GM23248 (cell line): ENCODE results near the gene SEC11A. TPM values are rescaled to one million over a fixed set of nuclear protein-coding genes. Genes with fewer than 3 reads are reported as not detected.
A peak's percentile ranks its signal among the peaks of the same experiment; 100 is the strongest.
"Not testable (repeated sequence)": the region's sequence is repeated elsewhere in the genome, so short reads cannot be mapped to it uniquely, and the experiment has no call there.

Experiments
- DNase-seq: peaks from one replicate; pipeline ENCODE4 v3.0.0-alpha.2; 2015
- H2AFZ ChIP-seq: fragments of 200-600 bp; sonication (generic); 2 replicates; pipeline ENCODE4 v1.6.1; 2016; ENCODE audit warnings: antibody characterized with exemption
- H3F3A ChIP-seq: fragments of 200-600 bp; sonication (generic); 2 replicates; pipeline ENCODE4 v1.6.1; 2016; ENCODE audit warnings: mild to moderate bottlenecking, antibody characterized with exemption, mixed run types; ENCODE audit not compliant: insufficient read depth
- H3K27ac ChIP-seq: fragments of 200-600 bp; sonication (generic); 2 replicates; pipeline ENCODE4 v1.5.1; 2016; ENCODE audit warnings: mild to moderate bottlenecking
- H3K27me3 ChIP-seq: fragments of 200-600 bp; sonication (generic); replicated peaks from 2 replicates; pipeline ENCODE4 v1.6.1; 2016; ENCODE audit warnings: mild to moderate bottlenecking; ENCODE audit not compliant: insufficient read depth
- H3K36me3 ChIP-seq: fragments of 200-600 bp; sonication (generic); 2 replicates; pipeline ENCODE4 v1.6.1; 2016; ENCODE audit warnings: low read depth, mild to moderate bottlenecking
- H3K4me1 ChIP-seq: fragments of 200-600 bp; sonication (generic); 2 replicates; pipeline ENCODE4 v1.6.1; 2016; ENCODE audit warnings: mild to moderate bottlenecking; ENCODE audit not compliant: insufficient read depth
- H3K4me2 ChIP-seq: fragments of 200-600 bp; sonication (generic); one replicate; pipeline ENCODE4 v1.6.1; 2016; ENCODE audit warnings: mild to moderate bottlenecking; ENCODE audit not compliant: unreplicated experiment
- H3K4me3 ChIP-seq: fragments of 200-600 bp; sonication (generic); 2 replicates; pipeline ENCODE4 v1.5.1; 2016; ENCODE audit warnings: mild to moderate bottlenecking
- H3K79me2 ChIP-seq: fragments of 200-600 bp; sonication (generic); 2 replicates; pipeline ENCODE4 v1.6.1; 2016; ENCODE audit warnings: mild to moderate bottlenecking; ENCODE audit not compliant: insufficient read depth
- H3K9ac ChIP-seq: fragments of 200-600 bp; sonication (generic); 2 replicates; pipeline ENCODE4 v1.6.1; 2016; ENCODE audit warnings: mild to moderate bottlenecking
- H3K9me2 ChIP-seq: fragments of 200-600 bp; sonication (generic); 2 replicates; pipeline ENCODE4 v1.6.1; 2016; ENCODE audit warnings: mixed run types, mild to moderate bottlenecking, moderate library complexity; ENCODE audit not compliant: insufficient read depth
- H3K9me3 ChIP-seq: fragments of 200-600 bp; sonication (generic); one replicate; pipeline ENCODE4 v1.6.1; 2017; ENCODE audit warnings: low read depth
- H4K20me1 ChIP-seq: fragments of 200-600 bp; sonication (generic); 2 replicates; pipeline ENCODE4 v1.6.0; 2016; ENCODE audit not compliant: insufficient read depth
- EZH2 ChIP-seq: fragments of 200-600 bp; sonication (generic); IDR thresholded peaks from 2 replicates; pipeline ENCODE4 v1.6.1; 2018; ENCODE audit warnings: antibody characterized with exemption, mild to moderate bottlenecking; ENCODE audit not compliant: insufficient read depth, poor library complexity, severe bottlenecking
- EZH2phosphoT487 ChIP-seq: fragments of 200-600 bp; sonication (generic); IDR thresholded peaks from 2 replicates; pipeline ENCODE4 v1.6.1; 2018; ENCODE audit warnings: antibody characterized with exemption, moderate library complexity, mild to moderate bottlenecking, low read depth; ENCODE audit not compliant: insufficient read depth
- WGBS, 2 experiments: methylation state at CpG; one replicate each; pipeline ENCODE4 v1.1.6; 2015 to 2017; ENCODE audit warnings: low lambda C conversion rate in 2 of 2, low coverage in 1 of 2; ENCODE audit errors: missing lambda C conversion rate in 2 of 2; 5-methylcytosine and 5-hydroxymethylcytosine counted together
- in situ Hi-C: fragments of 300-500 bp; cut with MboI; formaldehyde crosslinking; loops from 2 replicates; pipeline ENCODE4 v1.15.0; 2020
- polyA plus RNA-seq: library from polyadenylated mRNA; unstranded; fragments of >200 nt; fragmentation: Nextera tagmentation; extraction: Ambion mirVana; gene quantifications from 2 replicates; pipeline ENCODE4 v1.2.1, GENCODE V29; 2016
- total RNA-seq: library from RNA; depleted of rRNA; stranded (reverse); fragments of >200 nt; shearing (Covaris generic); gene quantifications from 2 replicates; pipeline ENCODE4 v1.2.3, GENCODE V29; 2014

Gene SEC11A
- total and polyA plus RNA-seq, 2 experiments from 2014 or later = 217 to 223 TPM

DNA sequence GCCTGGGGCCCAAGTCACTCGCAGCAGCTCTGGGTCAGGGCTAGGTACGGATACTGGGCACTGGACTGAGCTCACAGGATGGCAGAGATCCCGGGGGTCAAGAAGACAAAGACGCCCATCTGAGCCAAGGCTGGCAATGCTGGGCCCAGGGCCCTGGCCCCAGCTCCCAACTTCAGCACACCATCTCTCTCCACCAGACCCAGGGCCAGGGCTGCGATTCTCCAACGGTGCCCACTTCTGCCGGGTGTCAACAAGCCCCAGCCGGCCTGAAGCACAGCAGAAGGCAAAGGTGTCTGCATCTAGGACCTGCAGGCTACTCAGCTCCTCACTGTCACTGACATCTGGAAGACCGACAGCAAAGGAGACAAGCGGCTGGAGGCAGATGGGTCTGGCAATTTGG, 70.4 kb downstream of the SEC11A start:
- no peaks in the 10 kb centered on the region for H3K27me3 ChIP-seq
- H3K4me2 ChIP-seq = no peak overlapping the region
- in situ Hi-C loops = no loop called here
- no peak overlapping the region for H2AFZ ChIP-seq
- H3K36me3 ChIP-seq = peaks cover 59% of the 10 kb centered on the region; the same call in 1 of the 2 replicates
- 74 to 75% methylated on average over 10 of the region's 10 CpGs for WGBS, 2 experiments
- no peak overlapping the region for H3K9ac ChIP-seq
- H3K4me3 ChIP-seq = no peak overlapping the region
- H3K27ac ChIP-seq = no peak overlapping the region
- no peaks in the 10 kb centered on the region for H4K20me1 ChIP-seq
- DNase-seq = no peak
- H3K9me3 ChIP-seq = no peaks in the 10 kb centered on the region
- H3K79me2 ChIP-seq = peaks cover 11% of the 10 kb centered on the region; the same call in 1 of the 2 replicates
- H3F3A ChIP-seq = peaks cover 6% of the 10 kb centered on the region; the same call in 1 of the 2 replicates
- no peaks in the 10 kb centered on the region for H3K9me2 ChIP-seq
- no peak for TF ChIP-seq EZH2
- TF ChIP-seq EZH2phosphoT487 = no peak
- peaks cover 10% of the 10 kb centered on the region for H3K4me1 ChIP-seq

DNA sequence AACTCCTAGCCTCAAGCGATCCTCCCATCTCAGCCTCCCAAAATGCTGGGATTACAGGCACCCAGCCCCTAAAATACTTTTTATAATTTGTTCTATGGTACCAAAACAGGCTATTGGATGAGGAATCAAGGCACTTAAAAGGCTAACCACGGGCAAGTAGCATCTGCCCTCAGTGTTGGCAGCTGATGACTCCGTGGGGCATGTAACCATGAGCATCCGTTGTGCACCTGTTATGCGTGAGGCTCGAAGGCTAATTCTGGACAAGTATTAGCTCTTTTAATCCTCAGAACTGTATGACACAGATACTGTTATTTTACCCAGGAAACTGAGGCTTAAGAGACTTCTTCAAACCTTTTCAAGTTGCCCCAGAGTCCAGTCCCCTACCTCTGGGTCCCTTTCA, 72.1 kb downstream of the SEC11A start:
- no peak overlapping the region for H2AFZ ChIP-seq
- H3K4me2 ChIP-seq = no peak overlapping the region
- H3K36me3 ChIP-seq = peaks cover 59% of the 10 kb centered on the region; the same call in 1 of the 2 replicates
- H3K4me3 ChIP-seq = no peak overlapping the region
- WGBS, 2 experiments = 74 to 85% methylated on average over 6 of the region's 6 CpGs
- H3K27me3 ChIP-seq = no peaks in the 10 kb centered on the region
- TF ChIP-seq EZH2phosphoT487 (no peak), EZH2 (no peak)
- peaks cover 3% of the 10 kb centered on the region; the same call in 1 of the 2 replicates for H3F3A ChIP-seq
- no peak overlapping the region for H3K9ac ChIP-seq
- H3K79me2 ChIP-seq = no peaks in the 10 kb centered on the region
- no peaks in the 10 kb centered on the region for H3K9me3 ChIP-seq
- no peak overlapping the region for H3K27ac ChIP-seq
- DNase-seq = no peak
- in situ Hi-C loops = no loop called here
- H3K9me2 ChIP-seq = no peaks in the 10 kb centered on the region
- H4K20me1 ChIP-seq = no peaks in the 10 kb centered on the region
- peaks cover 3% of the 10 kb centered on the region for H3K4me1 ChIP-seq

DNA sequence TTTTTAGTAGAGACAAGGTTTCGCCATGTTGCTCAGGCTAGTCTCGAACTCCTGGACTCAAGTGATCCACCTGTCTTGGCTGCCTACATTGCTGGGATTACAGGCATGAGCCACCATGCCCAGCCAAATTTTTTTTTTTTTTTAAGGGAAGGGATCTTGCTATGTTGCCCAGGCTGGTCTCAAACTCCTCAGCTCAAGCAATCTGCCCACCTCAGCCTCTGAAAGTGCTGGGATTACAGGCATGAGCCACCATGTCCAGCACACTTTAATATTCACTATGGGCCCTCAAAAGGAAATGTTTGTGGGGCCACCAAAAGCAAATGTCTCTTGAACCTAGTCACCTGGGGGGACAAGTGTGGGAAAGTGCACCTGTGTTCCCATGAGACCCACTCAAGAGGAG, 73.3 kb downstream of the SEC11A start:
- peaks cover 47% of the 10 kb centered on the region; the same call in 1 of the 2 replicates for H3K36me3 ChIP-seq
- not testable (repeated sequence) for H3K4me3 ChIP-seq
- 50% methylated on average over 2 of the region's 2 CpGs for WGBS, 2 experiments

DNA sequence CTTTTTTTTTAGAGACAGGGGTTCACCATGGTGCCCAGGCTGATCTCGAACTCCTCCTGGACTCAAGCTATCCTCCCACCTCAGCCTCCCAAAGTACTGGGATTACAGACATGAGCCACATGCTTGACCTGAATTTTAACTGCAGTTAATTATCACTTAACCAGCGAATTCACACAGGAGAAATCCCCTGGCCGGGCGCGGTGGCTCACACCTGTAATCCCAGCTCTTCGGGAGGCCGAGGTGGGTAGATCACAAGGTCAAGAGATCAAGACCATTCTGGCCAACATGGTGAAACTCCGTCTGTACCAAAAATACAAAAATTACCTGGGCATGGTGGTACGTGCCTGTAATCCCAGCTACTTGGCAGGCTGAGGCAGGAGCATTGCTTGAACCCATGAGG, 74.1 kb downstream of the SEC11A start:
- H3K9me3 ChIP-seq, H3K79me2 ChIP-seq, H3K4me2 ChIP-seq, H2AFZ ChIP-seq, H3F3A ChIP-seq, H3K27ac ChIP-seq, H4K20me1 ChIP-seq, H3K9ac ChIP-seq, H3K27me3 ChIP-seq, H3K4me1 ChIP-seq, in situ Hi-C loops, DNase-seq, H3K4me3 ChIP-seq, H3K9me2 ChIP-seq: not testable (repeated sequence)
- H3K36me3 ChIP-seq = peaks cover 44% of the 10 kb centered on the region; the same call in 1 of the 2 replicates
- WGBS, 2 experiments = 95 to 97% methylated on average over 9 of the region's 9 CpGs

More for the DNA sequence above, 73.3 kb downstream of the SEC11A start:
- H3K9me2 ChIP-seq, H3K27ac ChIP-seq, H3K4me1 ChIP-seq, in situ Hi-C loops, DNase-seq, H2AFZ ChIP-seq, H3K27me3 ChIP-seq, H3F3A ChIP-seq, H3K9ac ChIP-seq, H3K79me2 ChIP-seq, H4K20me1 ChIP-seq, H3K9me3 ChIP-seq, H3K4me2 ChIP-seq: not testable (repeated sequence)

DNA sequence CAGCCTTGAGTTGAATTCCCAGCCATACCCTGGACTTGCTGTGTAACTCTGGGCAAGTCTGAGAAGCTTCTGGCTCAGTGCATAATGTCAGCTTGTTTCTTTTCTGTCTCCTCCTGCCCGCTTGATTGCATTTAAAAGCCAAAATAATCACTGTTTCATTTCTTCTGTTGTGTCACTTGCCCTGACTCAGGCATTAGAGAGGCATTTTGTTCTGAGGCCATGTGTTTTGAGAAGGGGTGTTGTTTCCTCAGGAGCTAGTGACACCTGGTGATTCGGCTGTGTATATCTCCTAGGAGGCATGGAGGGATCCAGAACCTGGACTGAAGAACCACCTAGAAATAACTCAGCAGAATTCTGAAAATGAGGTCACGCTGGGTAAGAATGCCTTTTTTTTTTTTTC, 77.8 kb downstream of the SEC11A start:
- Histone ChIP-seq H3K4me3 (no peak overlapping the region), H3K27ac (no peak overlapping the region; the same call in 1 of the 2 replicates), H3F3A (peaks cover 18% of the 10 kb centered on the region; the same call in 1 of the 2 replicates), H3K27me3 (no peaks in the 10 kb centered on the region), H3K9ac (no peak overlapping the region), H3K4me2 (no peak overlapping the region), H4K20me1 (no peaks in the 10 kb centered on the region), H3K9me2 (no peaks in the 10 kb centered on the region), H3K36me3 (peaks cover 37% of the 10 kb centered on the region; the same call in 1 of the 2 replicates), H2AFZ (no peak overlapping the region), H3K4me1 (peaks cover 7% of the 10 kb centered on the region; the same call in 1 of the 2 replicates), H3K79me2 (peaks cover 23% of the 10 kb centered on the region), H3K9me3 (no peaks in the 10 kb centered on the region)
- no peak for TF ChIP-seq EZH2phosphoT487
- TF ChIP-seq EZH2 = no peak
- in situ Hi-C loops = no loop called here
- peak; percentile 56 for DNase-seq
- 81 to 82% methylated on average over 3 of the region's 3 CpGs for WGBS, 2 experiments
